Muscle of arm (tissue), 12 donors: ENCODE measurements around the gene R3HCC1L. TPM values are rescaled to one million over a fixed set of nuclear protein-coding genes. Genes with fewer than 3 reads are reported as not detected.
A peak's percentile ranks its signal among the peaks of the same experiment; 100 is the strongest.

Experiments
- DNase-seq: peaks from one replicate; pipeline ENCODE4 v3.0.0-alpha.2; 2013
- polyA plus RNA-seq, 12 donors: library from polyadenylated mRNA; unstranded; fragments of 120-200 nt; gene quantifications; one replicate each; pipeline ENCODE4 v1.2.1, GENCODE V29; 2013; ENCODE audit not compliant: insufficient read length in 12 of 12

The R3HCC1L gene
- polyA plus RNA-seq, 12 donors, result 11.5 to 24.8 (median 12.8) TPM; not detected in 1

- no peak for DNase-seq
Measured at GRCh38 chr10:98272656-98273055, 138.2 kb downstream of the R3HCC1L start.

GRCh38 chr10:98273057-98273850 lies 138.8 kb downstream of the R3HCC1L start:
- no peak for DNase-seq

GRCh38 chr10:98274562-98274961 lies 140.1 kb downstream of the R3HCC1L start:
- DNase-seq, result no peak

- no peak for DNase-seq
Measured at GRCh38 chr10:98276311-98276710, 141.9 kb downstream of the R3HCC1L start.

GRCh38 chr10:98285416-98285815 lies 151.0 kb downstream of the R3HCC1L start:
- no peak for DNase-seq

GRCh38 chr10:98286419-98286818 lies 152.0 kb downstream of the R3HCC1L start:
- no peak for DNase-seq

- DNase-seq, result no peak
Measured at GRCh38 chr10:98287321-98287720, 152.9 kb downstream of the R3HCC1L start.

- DNase-seq, result no peak
Measured at GRCh38 chr10:98289802-98290209, 155.3 kb downstream of the R3HCC1L start.

GRCh38 chr10:98292971-98293370 lies 158.5 kb downstream of the R3HCC1L start:
- no peak for DNase-seq

GRCh38 chr10:98293550-98294269 lies 159.3 kb downstream of the R3HCC1L start:
- peak; percentile 46 for DNase-seq

- no peak for DNase-seq
Measured at GRCh38 chr10:98294270-98294627, 159.8 kb downstream of the R3HCC1L start.

Other genes with a start within 250 kb of the R3HCC1L start
- 1 to 10 TPM in 2 of 12 donors, under 1 TPM in 8, not detected in 2; 0.30 to 1.1 (median 0.65) TPM for gene CRTAC1, start 104.0 kb upstream of the R3HCC1L start, polyA plus RNA-seq
- gene LOXL4, start 133.5 kb downstream of the R3HCC1L start, polyA plus RNA-seq, result 10 to 100 TPM in 8 of 12 donors, 1 to 10 TPM in 3, not detected in 1; 6.7 to 13.4 (median 11.2) TPM